Transverse colon (tissue), 4 donors: Measurements from ENCODE around the gene MSI2. TPM values are rescaled to one million over a fixed set of nuclear protein-coding genes. Genes with fewer than 3 reads are reported as not detected.

Experiments used
- DNase-seq: peaks from one replicate; pipeline ENCODE4 v3.0.0-alpha.2; 2019
- H3K27ac ChIP-seq, 4 donors: fragments of 200-600 bp; sonication (generic); 2 replicates each; pipeline ENCODE4 v1.5.1; 2016 to 2018; ENCODE audit warnings: inconsistent platforms in 4 of 4
- H3K27me3 ChIP-seq: fragments of 200-600 bp; sonication (generic); 2 replicates; pipeline ENCODE4 v1.5.1; 2017; ENCODE audit warnings: inconsistent platforms
- H3K36me3 ChIP-seq, 4 donors: fragments of 200-600 bp; sonication (generic); 2 replicates each; pipeline ENCODE4 v1.5.1; 2017 to 2019; ENCODE audit warnings: inconsistent platforms in 4 of 4
- H3K4me1 ChIP-seq, 4 donors: fragments of 200-600 bp; sonication (generic); 2 replicates each; pipeline ENCODE4 v1.5.1; 2017 to 2020; ENCODE audit warnings: inconsistent platforms in 4 of 4
- H3K4me3 ChIP-seq, 4 donors: fragments of 200-600 bp; sonication (generic); 1 replicate in 1 of 4; 2 replicates in 3 of 4; pipeline versions ENCODE4 v1.5.1 to v1.6.1; 2017 to 2019; ENCODE audit warnings: inconsistent platforms in 4 of 4
- H3K9me3 ChIP-seq, 2 donors: fragments of 200-600 bp; sonication (generic); 2 replicates each; pipeline ENCODE4 v1.5.1; 2017 to 2019; ENCODE audit warnings: inconsistent platforms in 2 of 2
- CTCF ChIP-seq, 5 experiments: fragments of 200-600 bp in 3 of 5; fragments of 450-650 bp in 2 of 5; sonication (generic) in 3 of 5; IDR thresholded peaks; 1 replicate in 2 of 5; 2 replicates in 3 of 5; pipeline ENCODE4 v1.5.1; 2016 to 2017; ENCODE audit warnings: antibody characterized with exemption in 5 of 5, inconsistent platforms in 3 of 5, mild to moderate bottlenecking in 2 of 5, moderate library complexity in 1 of 5
- EP300 ChIP-seq: sonication (generic); formaldehyde crosslinking; IDR thresholded peaks from one replicate; pipeline ENCODE4 v1.6.1; 2017; ENCODE audit warnings: antibody characterized with exemption, low read depth
- POLR2A ChIP-seq: fragments of 450-650 bp; IDR thresholded peaks from one replicate; pipeline ENCODE4 v1.6.1; 2016; ENCODE audit warnings: antibody characterized with exemption, mild to moderate bottlenecking, moderate library complexity
- POLR2AphosphoS5 ChIP-seq, 3 donors: sonication (generic); formaldehyde crosslinking; IDR thresholded peaks; one replicate each; pipeline ENCODE4 v1.6.1; 2016; ENCODE audit warnings: antibody characterized with exemption in 3 of 3
- WGBS, 2 donors: methylation state at CpG; one replicate each; pipeline ENCODE4 v1.1.5; 2018; ENCODE audit warnings: low coverage in 1 of 2; 5-methylcytosine and 5-hydroxymethylcytosine counted together
- in situ Hi-C, 4 donors: fragments of 200-750 bp; cut with MboI; loops; one replicate each; pipeline versions ENCODE4 v1.15.0 to v1.15.1; 2017; ENCODE audit warnings: low sequenced_read_pairs in 3 of 4, low pct_ligation_motif_present in 1 of 4, low pct_unique_long_range_greater_than_20kb in 1 of 4
- intact Hi-C: fragments of 100-400 bp; cut with DNase I; formaldehyde crosslinking; loops from one replicate; pipeline ENCODE4 v1.15.1; 2023; ENCODE audit warnings: low total_unique reads
- total RNA-seq, 4 donors: library from RNA; depleted of rRNA; stranded (reverse); fragments of >200 nt; gene quantifications; one replicate each; pipeline ENCODE4 v1.1.0, GENCODE V29; 2016

The MSI2 gene
- total RNA-seq, 4 donors from 2014 or later = 20.6 to 36.0 (median 29.3) TPM

GRCh38 chr17:57536789-57537523 lies 280.6 kb downstream of the MSI2 start:
- no peak overlapping the region for H3K27ac ChIP-seq

DNA sequence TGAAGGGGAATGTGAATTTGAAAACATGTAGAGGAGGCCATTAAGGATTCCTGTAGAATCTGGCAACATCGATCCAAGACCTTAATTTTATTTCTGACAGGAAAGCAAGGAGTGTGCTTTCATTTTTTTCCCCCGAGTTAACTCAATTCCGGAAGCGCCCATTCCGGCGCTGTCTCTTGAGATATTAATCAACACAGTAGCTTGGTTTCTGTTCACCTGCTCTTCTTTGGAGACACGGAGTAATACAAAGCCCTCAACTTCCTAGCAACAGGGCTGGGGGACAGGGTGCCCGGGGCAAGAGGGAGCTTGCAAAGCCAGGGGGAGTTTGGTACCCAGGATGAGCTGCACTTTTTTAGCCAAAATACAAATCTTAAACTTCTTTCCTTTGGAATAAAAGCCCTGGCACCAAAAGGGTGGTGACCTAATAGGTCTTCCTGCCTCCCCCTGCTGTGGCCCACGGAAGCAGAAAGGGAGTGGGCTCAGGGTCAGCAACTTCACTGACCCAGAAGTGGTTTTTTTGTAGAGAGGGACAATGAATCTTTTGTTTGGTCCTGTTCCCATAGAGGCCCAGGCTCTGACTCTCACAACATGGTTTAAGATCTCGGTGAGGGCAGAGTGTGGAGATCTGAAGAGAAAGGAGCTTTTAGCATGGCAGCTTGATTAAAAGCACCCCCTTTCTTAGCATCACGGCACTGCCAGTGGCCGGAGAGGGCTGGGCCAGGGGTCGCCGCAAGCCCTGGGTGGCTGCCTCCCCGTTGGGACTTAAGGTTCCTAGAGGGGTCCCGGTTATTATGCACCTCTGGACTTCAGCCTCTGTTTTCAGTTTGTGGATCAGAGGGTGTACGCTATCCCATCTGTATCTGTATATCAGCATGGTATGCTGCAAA lies 281.4 kb downstream of the MSI2 start:
- Histone ChIP-seq H3K9me3 (no peaks in the 10 kb centered on the region), H3K36me3 (no peaks in the 10 kb centered on the region), H3K27me3 (no peaks in the 10 kb centered on the region), H3K27ac (peak overlapping the region in 2 of 4 donors; percentile 0 to 17), H3K4me1 (peaks cover 0 to 20% (median 4%) of the 10 kb centered on the region in 4 donors), H3K4me3 (no peak overlapping the region)
- DNase-seq = no peak
- in situ Hi-C loops = no loop called here
- TF ChIP-seq CTCF (IDR thresholded peaks at IDR 0.05) = no peak
- TF ChIP-seq POLR2AphosphoS5 (IDR thresholded peaks at IDR 0.05) = no peak
- no peak for TF ChIP-seq POLR2A
- no peak for TF ChIP-seq EP300
- 76 to 79% methylated on average over 5 to 17 of the region's 17 CpGs for whole genome bisulfite sequencing, 2 donors
- intact Hi-C loops = no loop called here

More at GRCh38 chr17:57536789-57537523, 280.6 kb downstream of the MSI2 start:
- Histone ChIP-seq H3K36me3 (no peaks in the 10 kb centered on the region), H3K27me3 (no peaks in the 10 kb centered on the region), H3K9me3 (no peaks in the 10 kb centered on the region), H3K4me1 (peaks cover 0 to 20% (median 4%) of the 10 kb centered on the region in 4 donors), H3K4me3 (no peak overlapping the region)
- in situ Hi-C loops (no loop called here), intact Hi-C loops (no loop called here)
- 90 to 100% methylated on average over 1 to 10 of the region's 10 CpGs for WGBS, 2 donors
- DNase-seq = no peak
- TF ChIP-seq EP300 (no peak), POLR2AphosphoS5 (IDR thresholded peaks at IDR 0.05) (no peak), POLR2A (no peak), CTCF (IDR thresholded peaks at IDR 0.05) (no peak)

DNA sequence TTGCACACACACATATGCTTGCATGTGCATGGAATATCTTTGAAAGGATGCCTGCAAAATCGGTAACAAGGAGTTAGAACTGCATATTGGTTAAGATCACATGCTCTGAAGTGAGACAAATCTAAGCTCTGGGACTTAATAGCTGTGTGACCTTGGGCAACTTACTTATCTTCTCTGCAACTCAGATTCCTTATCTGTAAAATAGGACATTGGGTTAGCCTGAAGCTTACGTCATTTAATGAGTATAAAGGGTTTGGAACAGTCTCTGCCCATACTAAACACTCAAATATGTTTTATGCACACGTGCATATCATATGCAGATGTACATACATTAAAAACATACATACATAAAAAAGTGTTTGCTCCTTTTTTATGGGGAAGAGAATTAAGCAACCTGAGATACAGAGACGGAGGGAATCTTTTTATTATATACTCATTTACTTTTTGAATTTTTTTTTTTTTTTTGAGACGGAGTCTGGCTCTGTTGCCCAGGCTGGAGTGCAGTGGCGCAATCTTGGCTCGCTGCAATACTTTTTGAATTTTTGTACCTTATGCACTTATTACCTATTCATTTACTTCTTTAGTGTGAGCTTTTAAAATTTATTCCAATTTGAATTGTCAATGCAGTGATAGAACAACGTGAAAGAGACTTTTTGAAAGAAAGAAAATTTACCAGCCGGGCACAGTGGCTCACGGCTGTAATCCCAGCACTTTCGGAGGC lies 282.6 kb downstream of the MSI2 start:
- Histone ChIP-seq H3K4me1 (peaks cover 0 to 20% (median 4%) of the 10 kb centered on the region in 4 donors), H3K27ac (peak overlapping the region in 1 of 4 donors; percentile 0), H3K27me3 (no peaks in the 10 kb centered on the region), H3K9me3 (no peaks in the 10 kb centered on the region), H3K36me3 (no peaks in the 10 kb centered on the region), H3K4me3 (no peak overlapping the region)
- in situ Hi-C loops (no loop called here), intact Hi-C loops (no loop called here)
- 66 to 75% methylated on average over 9 to 11 of the region's 11 CpGs for WGBS, 2 donors
- TF ChIP-seq POLR2AphosphoS5 (IDR thresholded peaks at IDR 0.05) = no peak
- TF ChIP-seq EP300 = no peak
- DNase-seq = no peak

GRCh38 chr17:57539529-57540301 lies 283.4 kb downstream of the MSI2 start:
- H3K4me1 ChIP-seq = peaks cover 0 to 24% (median 7%) of the 10 kb centered on the region in 4 donors
- DNase-seq = no peak
- intact Hi-C loops = no loop called here
- no peak overlapping the region for H3K4me3 ChIP-seq
- H3K36me3 ChIP-seq = no peaks in the 10 kb centered on the region
- WGBS, 2 donors = 75 to 90% methylated on average over 6 to 8 of the region's 8 CpGs
- H3K9me3 ChIP-seq = no peaks in the 10 kb centered on the region
- no peak for TF ChIP-seq POLR2AphosphoS5 (IDR thresholded peaks at IDR 0.05)
- no peak for TF ChIP-seq EP300
- TF ChIP-seq POLR2A = no peak
- TF ChIP-seq CTCF (IDR thresholded peaks at IDR 0.05) = no peak
- no peaks in the 10 kb centered on the region for H3K27me3 ChIP-seq
- in situ Hi-C loops = no loop called here
- no peak overlapping the region for H3K27ac ChIP-seq
